HepG2 (cell line): ENCODE measurements around the gene RNPEPL1. TPM values are rescaled to one million over a fixed set of nuclear protein-coding genes. Genes with fewer than 3 reads are reported as not detected.

ENCODE experiments used
- AKAP8 ChIP-seq: sonication (generic); formaldehyde crosslinking; IDR thresholded peaks from 2 replicates; pipeline ENCODE4 v1.5.1; 2020; ENCODE audit warnings: mild to moderate bottlenecking, missing genetic modification reagents
- CBX5 ChIP-seq: sonication (generic); formaldehyde crosslinking; IDR thresholded peaks from 2 replicates; pipeline ENCODE4 v1.4.0; 2020; ENCODE audit warnings: missing genetic modification reagents, borderline replicate concordance
- CEBPB ChIP-seq: IDR thresholded peaks from 2 replicates; pipeline ENCODE4 v1.6.1; 2011; ENCODE audit warnings: low read depth, low read length, improper control_type of control experiment, borderline replicate concordance
- CREB3 ChIP-seq: sonication (generic); formaldehyde crosslinking; IDR thresholded peaks from 2 replicates; pipeline ENCODE4 v1.5.0; 2020; ENCODE audit warnings: missing genetic modification reagents
- ERF ChIP-seq: IDR thresholded peaks from 2 replicates; pipeline ENCODE4 v1.6.1; 2018; ENCODE audit warnings: missing biosample characterization, missing genetic modification reagents
- PRPF4 ChIP-seq: fragments of 200-400 bp; formaldehyde crosslinking; IDR thresholded peaks from 2 replicates; pipeline ENCODE4 v1.6.1; 2016; ENCODE audit warnings: low read length, low read depth; ENCODE audit not compliant: poor library complexity, severe bottlenecking
- RCOR2 ChIP-seq: IDR thresholded peaks from 2 replicates; pipeline ENCODE4 v1.6.1; 2016; ENCODE audit warnings: missing biosample characterization, missing genetic modification reagents
- SRY ChIP-seq: sonication (generic); formaldehyde crosslinking; IDR thresholded peaks from 2 replicates; pipeline ENCODE4 v1.8.0; 2022; ENCODE audit warnings: mild to moderate bottlenecking, missing genetic modification reagents
- ZBTB7B ChIP-seq: sonication (generic); formaldehyde crosslinking; IDR thresholded peaks from 2 replicates; pipeline ENCODE4 v1.4.0; 2020; ENCODE audit warnings: missing genetic modification reagents
- ZNF225 ChIP-seq: sonication (generic); formaldehyde crosslinking; IDR thresholded peaks from 2 replicates; pipeline ENCODE4 v1.4.0; 2020; ENCODE audit warnings: mild to moderate bottlenecking, missing genetic modification reagents
- ZNF260 ChIP-seq: sonication (generic); formaldehyde crosslinking; IDR thresholded peaks from 2 replicates; pipeline ENCODE4 v1.4.0; 2020; ENCODE audit warnings: missing genetic modification reagents, low read depth, mild to moderate bottlenecking, borderline replicate concordance
- ZNF264 ChIP-seq: sonication (generic); formaldehyde crosslinking; IDR thresholded peaks from 2 replicates; pipeline ENCODE4 v1.4.0; 2020; ENCODE audit warnings: missing genetic modification reagents
- ZNF580 ChIP-seq: IDR thresholded peaks from 2 replicates; pipeline ENCODE4 v1.6.1; 2016; ENCODE audit warnings: low read depth, borderline replicate concordance
- ZNF777 ChIP-seq: sonication (generic); formaldehyde crosslinking; IDR thresholded peaks from 2 replicates; pipeline ENCODE4 v1.4.0; 2020; ENCODE audit warnings: missing genetic modification reagents
- ZSCAN9 ChIP-seq: IDR thresholded peaks from 2 replicates; pipeline ENCODE4 v1.6.1; 2016; ENCODE audit warnings: borderline replicate concordance
- polyA plus RNA-seq, 8 experiments: library from polyadenylated mRNA; depleted of rRNA in 3 of 8; stranded (reverse) in 7 of 8; unstranded in 1 of 8; fragments of >200 nt; fragmentation: Illumina TruSeq in 4 of 8; extraction: Trizol in 4 of 8; gene quantifications; 2 replicates each; pipeline versions ENCODE4 v1.2.1 to v1.2.3, GENCODE V29; 2011 to 2016; ENCODE audit warnings: low read depth in 4 of 8, missing spikeins in 1 of 8, mixed read lengths in 1 of 8; ENCODE audit not compliant: insufficient read depth in 1 of 8
- total RNA-seq, 5 experiments: library from RNA; depleted of rRNA; stranded (reverse); fragments of >200 nt; fragmentation: Illumina TruSeq; extraction: Trizol; gene quantifications; 2 replicates each; pipeline ENCODE4 v1.2.3, GENCODE V29; 2016; ENCODE audit warnings: low read depth in 1 of 5
- TF ChIP-seq, protein P1 (sequence below): sonication (generic); formaldehyde crosslinking; IDR thresholded peaks from 2 replicates; pipeline ENCODE4 v1.4.0; 2020; ENCODE audit warnings: mild to moderate bottlenecking, missing genetic modification reagents, borderline replicate concordance
- TF ChIP-seq, protein P2 (sequence below): sonication (generic); formaldehyde crosslinking; IDR thresholded peaks from 2 replicates; pipeline ENCODE4 v1.5.1; 2020; ENCODE audit warnings: missing genetic modification reagents, mild to moderate bottlenecking, borderline replicate concordance

RNPEPL1 gene
- total and polyA plus RNA-seq, 2 of the 13 experiments (the other 11 are each of a cell fraction or from before 2014, with no cell fraction given), result 13.0 to 18.0 TPM

GRCh38 chr2:240568678-240569522 lies 616 bp downstream of the RNPEPL1 start (continued):
- TF ChIP-seq ZNF777 (peak; percentile 76), ZNF264 (CRISPR knock-in tag) (no peak), CBX5 (CRISPR knock-in tag) (no peak), ZNF225 (no peak; the same call in 1 of the 2 replicates), CREB3 (peak; percentile 47; the same call in 1 of the 2 replicates), CEBPB (no peak), ZNF260 (CRISPR knock-in tag) (no peak), PRPF4 (no peak), ZSCAN9 (CRISPR knock-in tag) (no peak), ZNF580 (CRISPR knock-in tag) (no peak), SRY (no peak), ZBTB7B (no peak), AKAP8 (CRISPR knock-in tag) (no peak), ERF (CRISPR knock-in tag) (no peak), RCOR2 (CRISPR knock-in tag) (no peak)
- TF ChIP-seq, protein P1, sequence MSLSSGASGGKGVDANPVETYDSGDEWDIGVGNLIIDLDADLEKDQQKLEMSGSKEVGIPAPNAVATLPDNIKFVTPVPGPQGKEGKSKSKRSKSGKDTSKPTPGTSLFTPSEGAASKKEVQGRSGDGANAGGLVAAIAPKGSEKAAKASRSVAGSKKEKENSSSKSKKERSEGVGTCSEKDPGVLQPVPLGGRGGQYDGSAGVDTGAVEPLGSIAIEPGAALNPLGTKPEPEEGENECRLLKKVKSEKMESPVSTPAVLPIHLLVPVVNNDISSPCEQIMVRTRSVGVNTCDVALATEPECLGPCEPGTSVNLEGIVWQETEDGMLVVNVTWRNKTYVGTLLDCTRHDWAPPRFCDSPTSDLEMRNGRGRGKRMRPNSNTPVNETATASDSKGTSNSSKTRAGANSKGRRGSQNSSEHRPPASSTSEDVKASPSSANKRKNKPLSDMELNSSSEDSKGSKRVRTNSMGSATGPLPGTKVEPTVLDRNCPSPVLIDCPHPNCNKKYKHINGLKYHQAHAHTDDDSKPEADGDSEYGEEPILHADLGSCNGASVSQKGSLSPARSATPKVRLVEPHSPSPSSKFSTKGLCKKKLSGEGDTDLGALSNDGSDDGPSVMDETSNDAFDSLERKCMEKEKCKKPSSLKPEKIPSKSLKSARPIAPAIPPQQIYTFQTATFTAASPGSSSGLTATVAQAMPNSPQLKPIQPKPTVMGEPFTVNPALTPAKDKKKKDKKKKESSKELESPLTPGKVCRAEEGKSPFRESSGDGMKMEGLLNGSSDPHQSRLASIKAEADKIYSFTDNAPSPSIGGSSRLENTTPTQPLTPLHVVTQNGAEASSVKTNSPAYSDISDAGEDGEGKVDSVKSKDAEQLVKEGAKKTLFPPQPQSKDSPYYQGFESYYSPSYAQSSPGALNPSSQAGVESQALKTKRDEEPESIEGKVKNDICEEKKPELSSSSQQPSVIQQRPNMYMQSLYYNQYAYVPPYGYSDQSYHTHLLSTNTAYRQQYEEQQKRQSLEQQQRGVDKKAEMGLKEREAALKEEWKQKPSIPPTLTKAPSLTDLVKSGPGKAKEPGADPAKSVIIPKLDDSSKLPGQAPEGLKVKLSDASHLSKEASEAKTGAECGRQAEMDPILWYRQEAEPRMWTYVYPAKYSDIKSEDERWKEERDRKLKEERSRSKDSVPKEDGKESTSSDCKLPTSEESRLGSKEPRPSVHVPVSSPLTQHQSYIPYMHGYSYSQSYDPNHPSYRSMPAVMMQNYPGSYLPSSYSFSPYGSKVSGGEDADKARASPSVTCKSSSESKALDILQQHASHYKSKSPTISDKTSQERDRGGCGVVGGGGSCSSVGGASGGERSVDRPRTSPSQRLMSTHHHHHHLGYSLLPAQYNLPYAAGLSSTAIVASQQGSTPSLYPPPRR (CRISPR knock-in tag), result no peak
- TF ChIP-seq, protein P2, sequence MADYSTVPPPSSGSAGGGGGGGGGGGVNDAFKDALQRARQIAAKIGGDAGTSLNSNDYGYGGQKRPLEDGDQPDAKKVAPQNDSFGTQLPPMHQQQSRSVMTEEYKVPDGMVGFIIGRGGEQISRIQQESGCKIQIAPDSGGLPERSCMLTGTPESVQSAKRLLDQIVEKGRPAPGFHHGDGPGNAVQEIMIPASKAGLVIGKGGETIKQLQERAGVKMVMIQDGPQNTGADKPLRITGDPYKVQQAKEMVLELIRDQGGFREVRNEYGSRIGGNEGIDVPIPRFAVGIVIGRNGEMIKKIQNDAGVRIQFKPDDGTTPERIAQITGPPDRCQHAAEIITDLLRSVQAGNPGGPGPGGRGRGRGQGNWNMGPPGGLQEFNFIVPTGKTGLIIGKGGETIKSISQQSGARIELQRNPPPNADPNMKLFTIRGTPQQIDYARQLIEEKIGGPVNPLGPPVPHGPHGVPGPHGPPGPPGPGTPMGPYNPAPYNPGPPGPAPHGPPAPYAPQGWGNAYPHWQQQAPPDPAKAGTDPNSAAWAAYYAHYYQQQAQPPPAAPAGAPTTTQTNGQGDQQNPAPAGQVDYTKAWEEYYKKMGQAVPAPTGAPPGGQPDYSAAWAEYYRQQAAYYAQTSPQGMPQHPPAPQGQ (CRISPR knock-in tag), result 0 out of 2 replicates have a peak, but pooled peaks have one; percentile 44
